ENCODE results near the gene CDH3.
A peak's percentile ranks its signal among the peaks of the same experiment; 100 is the strongest.

CDH3 gene

DNA sequence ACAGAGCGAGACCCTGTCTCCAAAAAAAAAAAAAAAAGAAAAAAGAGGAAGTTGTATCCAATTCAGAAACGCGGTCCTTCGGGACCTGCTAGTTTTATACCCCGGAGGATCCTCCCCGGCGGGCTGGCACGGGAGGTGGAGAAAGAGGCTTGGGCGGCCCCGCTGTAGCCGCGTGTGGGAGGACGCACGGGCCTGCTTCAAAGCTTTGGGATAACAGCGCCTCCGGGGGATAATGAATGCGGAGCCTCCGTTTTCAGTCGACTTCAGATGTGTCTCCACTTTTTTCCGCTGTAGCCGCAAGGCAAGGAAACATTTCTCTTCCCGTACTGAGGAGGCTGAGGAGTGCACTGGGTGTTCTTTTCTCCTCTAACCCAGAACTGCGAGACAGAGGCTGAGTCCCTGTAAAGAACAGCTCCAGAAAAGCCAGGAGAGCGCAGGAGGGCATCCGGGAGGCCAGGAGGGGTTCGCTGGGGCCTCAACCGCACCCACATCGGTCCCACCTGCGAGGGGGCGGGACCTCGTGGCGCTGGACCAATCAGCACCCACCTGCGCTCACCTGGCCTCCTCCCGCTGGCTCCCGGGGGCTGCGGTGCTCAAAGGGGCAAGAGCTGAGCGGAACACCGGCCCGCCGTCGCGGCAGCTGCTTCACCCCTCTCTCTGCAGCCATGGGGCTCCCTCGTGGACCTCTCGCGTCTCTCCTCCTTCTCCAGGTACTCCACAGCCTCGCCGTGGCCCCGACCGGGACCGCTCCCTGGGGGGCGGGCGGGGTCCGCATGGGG is at the start of gene CDH3:
Gene CDH3 (plus strand): TSS at position 596 of the 779 bp plus-strand sequence. CDS start 70 bp downstream, at position 666.
- ATAC-seq (ENCODE audit: low read depth) (peak; percentile 55), DNase-seq (ENCODE audit: low spot score in 2 of 2) (peak; percentile 17 to 25)
- Mint-ChIP-seq H3K27me3 (peaks cover 18% of the 10 kb centered on the region), H3K36me3 (peaks cover 1% of the 10 kb centered on the region), H3K27ac (no peak within 1 kb of the TSS), H3K9me3 (no peaks in the 10 kb centered on the region), H3K4me1 (peaks cover 2% of the 10 kb centered on the region), H3K4me3 (peak within 1 kb of the TSS; percentile 65)

DNA sequence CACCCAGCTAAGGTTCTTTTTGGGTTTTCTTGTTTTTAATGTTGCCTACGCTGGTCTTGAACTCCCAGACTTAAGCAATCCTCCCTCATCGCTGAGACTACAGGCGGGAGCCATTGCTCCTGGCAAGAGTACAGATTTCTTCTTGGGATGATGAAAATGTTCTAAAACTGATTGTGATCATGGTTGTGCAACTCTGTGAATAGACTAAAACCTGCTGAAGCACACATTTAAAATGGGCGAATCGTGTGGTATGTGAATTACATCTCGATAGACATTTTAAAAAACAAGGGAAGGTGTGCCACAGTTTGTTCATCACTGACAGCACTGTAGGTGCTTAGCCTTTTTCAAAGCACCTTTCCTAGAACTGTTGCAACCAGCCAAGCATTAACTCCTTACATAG is 48.8 kb upstream of the CDH3 start:
- no peak for DNase-seq (ENCODE audit: low spot score in 2 of 2)
- no peak overlapping the region for H3K4me3 Mint-ChIP-seq
- peaks cover 6% of the 10 kb centered on the region for H3K9me3 Mint-ChIP-seq
- peaks cover 2% of the 10 kb centered on the region for H3K4me1 Mint-ChIP-seq
- H3K27ac Mint-ChIP-seq, result no peak overlapping the region
- H3K27me3 Mint-ChIP-seq, result peaks cover 2% of the 10 kb centered on the region
- ATAC-seq (ENCODE audit: low read depth), result no peak
- H3K36me3 Mint-ChIP-seq, result peaks cover 12% of the 10 kb centered on the region

DNA sequence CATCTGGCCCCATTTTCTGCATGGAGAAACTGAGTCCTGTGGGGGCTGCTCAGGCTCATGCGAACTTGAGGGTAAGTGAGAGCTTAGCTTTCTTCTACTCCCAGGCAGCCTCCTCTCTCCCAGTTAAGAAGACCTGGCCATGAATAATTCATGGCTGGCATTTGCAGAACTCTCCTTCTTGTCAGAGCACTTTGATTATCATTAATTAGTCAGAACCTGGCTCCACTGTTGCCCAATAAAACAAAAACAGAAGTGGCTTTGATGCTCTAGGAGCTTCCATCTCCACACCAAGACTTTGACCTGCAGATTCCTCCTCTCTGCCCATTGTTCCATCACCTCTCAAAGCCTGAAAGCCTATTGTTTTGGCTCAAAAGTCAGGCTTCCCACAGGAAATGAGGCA is 45.5 kb upstream of the CDH3 start:
- no peak for DNase-seq (ENCODE audit: low spot score in 2 of 2)
- peaks cover 2% of the 10 kb centered on the region for H3K9me3 Mint-ChIP-seq

DNA sequence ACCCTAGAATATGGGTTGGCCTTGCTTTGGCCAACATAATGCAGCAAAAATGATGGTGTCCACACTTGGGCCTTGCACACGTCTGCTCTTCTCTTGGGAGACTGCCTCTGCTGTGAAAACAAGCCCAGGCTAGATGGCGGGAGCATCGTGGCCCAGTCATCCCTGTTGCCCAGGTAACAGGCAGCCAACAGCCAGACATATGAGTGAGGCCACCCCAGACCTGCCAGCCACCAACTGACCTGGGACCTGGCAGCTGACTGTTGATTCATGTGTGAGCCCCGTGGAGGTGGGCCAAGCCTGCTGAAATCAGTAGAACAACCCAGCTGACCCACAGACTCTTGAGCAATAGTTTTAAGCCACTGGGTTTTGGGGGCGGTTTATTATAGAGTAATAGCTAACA is 39.4 kb upstream of the CDH3 start:
- H3K9me3 Mint-ChIP-seq, result peaks cover 5% of the 10 kb centered on the region
- DNase-seq (ENCODE audit: low spot score in 2 of 2) (no peak), ATAC-seq (ENCODE audit: low read depth) (no peak)
- peaks cover 3% of the 10 kb centered on the region for H3K36me3 Mint-ChIP-seq
- no peaks in the 10 kb centered on the region for H3K4me1 Mint-ChIP-seq
- H3K27me3 Mint-ChIP-seq, result peaks cover 2% of the 10 kb centered on the region
- H3K27ac Mint-ChIP-seq, result no peak overlapping the region
- no peak overlapping the region for H3K4me3 Mint-ChIP-seq

More for the DNA sequence above, 45.5 kb upstream of the CDH3 start:
- Mint-ChIP-seq H3K27ac (no peak overlapping the region), H3K27me3 (no peaks in the 10 kb centered on the region), H3K4me1 (no peaks in the 10 kb centered on the region), H3K4me3 (no peak overlapping the region), H3K36me3 (no peaks in the 10 kb centered on the region)
- no peak for ATAC-seq (ENCODE audit: low read depth)

DNA sequence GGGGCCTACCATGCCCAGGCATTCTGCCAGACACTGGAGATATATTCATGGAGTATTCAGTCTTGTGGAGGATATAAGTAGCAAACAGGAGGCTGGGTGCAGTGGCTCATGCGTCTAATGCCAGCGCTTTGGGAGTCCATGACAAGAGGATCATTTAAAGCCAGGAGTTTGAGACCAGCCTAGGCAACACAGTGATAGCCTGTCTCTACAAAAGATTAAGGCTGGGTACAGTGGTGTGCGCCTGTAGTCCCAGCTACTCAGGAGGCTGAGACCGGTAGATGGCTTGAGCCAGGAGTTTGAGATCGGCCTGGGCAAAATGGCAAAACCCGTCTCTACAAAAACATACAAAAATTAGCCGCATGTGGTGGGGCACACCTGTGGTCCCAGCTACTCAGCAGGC is 37.7 kb upstream of the CDH3 start:
- no peak overlapping the region for H3K27ac Mint-ChIP-seq
- H3K36me3 Mint-ChIP-seq, result peaks cover 4% of the 10 kb centered on the region
- peaks cover 5% of the 10 kb centered on the region for H3K9me3 Mint-ChIP-seq
- H3K4me3 Mint-ChIP-seq, result no peak overlapping the region
- no peak for DNase-seq (ENCODE audit: low spot score in 2 of 2)
- ATAC-seq (ENCODE audit: low read depth), result no peak
- peaks cover 2% of the 10 kb centered on the region for H3K27me3 Mint-ChIP-seq
- H3K4me1 Mint-ChIP-seq, result no peaks in the 10 kb centered on the region

DNA sequence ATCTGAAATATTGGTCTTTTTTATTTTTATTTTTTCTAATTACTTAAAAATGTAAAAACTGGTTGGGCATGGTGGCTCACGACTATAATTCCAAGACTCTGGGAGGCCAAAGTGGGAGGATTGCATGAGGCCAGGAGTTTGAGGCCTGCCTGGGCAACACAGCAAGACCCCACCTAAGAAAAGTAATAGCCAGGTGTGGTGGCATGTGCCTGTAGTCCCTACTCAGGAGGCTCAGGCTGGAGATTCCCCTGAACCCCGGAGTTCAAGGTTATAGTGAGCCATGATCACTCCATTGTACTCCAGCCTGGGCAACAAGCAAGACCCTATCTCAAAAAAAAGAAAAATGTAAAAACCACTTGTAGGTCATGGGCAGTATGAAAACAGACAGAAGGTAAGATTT is 36.8 kb upstream of the CDH3 start:
- no peaks in the 10 kb centered on the region for H3K4me1 Mint-ChIP-seq
- H3K27ac Mint-ChIP-seq, result no peak overlapping the region
- no peak for ATAC-seq (ENCODE audit: low read depth)
- H3K9me3 Mint-ChIP-seq, result peaks cover 8% of the 10 kb centered on the region
- DNase-seq (ENCODE audit: low spot score in 2 of 2), result no peak
- H3K36me3 Mint-ChIP-seq, result peaks cover 6% of the 10 kb centered on the region
- no peak overlapping the region for H3K4me3 Mint-ChIP-seq
- H3K27me3 Mint-ChIP-seq, result peaks cover 2% of the 10 kb centered on the region

DNA sequence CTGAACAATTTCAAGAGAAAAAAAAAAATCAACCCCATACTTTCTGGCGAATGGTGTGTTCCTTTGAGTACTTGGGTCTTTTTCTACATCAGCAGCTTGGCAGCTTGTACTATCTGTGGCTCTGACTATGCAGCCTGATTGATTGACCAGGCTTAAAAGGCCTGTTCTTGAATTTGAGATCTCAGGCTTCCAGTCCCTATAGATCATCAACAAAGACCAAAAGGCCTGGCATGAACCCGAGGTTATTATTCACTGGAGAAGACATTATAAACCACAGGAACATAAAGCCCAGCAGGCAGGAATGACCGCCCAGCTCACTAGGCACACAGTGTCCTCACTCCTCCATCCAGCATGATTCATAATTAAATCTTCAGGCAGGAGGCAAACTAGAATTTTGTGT is 32.1 kb upstream of the CDH3 start:
- Mint-ChIP-seq H3K4me1 (no peaks in the 10 kb centered on the region), H3K4me3 (no peak overlapping the region), H3K27ac (no peak overlapping the region), H3K9me3 (peaks cover 10% of the 10 kb centered on the region), H3K36me3 (peaks cover 8% of the 10 kb centered on the region), H3K27me3 (peaks cover 9% of the 10 kb centered on the region)
- no peak for DNase-seq (ENCODE audit: low spot score in 2 of 2)
- ATAC-seq (ENCODE audit: low read depth), result no peak

DNA sequence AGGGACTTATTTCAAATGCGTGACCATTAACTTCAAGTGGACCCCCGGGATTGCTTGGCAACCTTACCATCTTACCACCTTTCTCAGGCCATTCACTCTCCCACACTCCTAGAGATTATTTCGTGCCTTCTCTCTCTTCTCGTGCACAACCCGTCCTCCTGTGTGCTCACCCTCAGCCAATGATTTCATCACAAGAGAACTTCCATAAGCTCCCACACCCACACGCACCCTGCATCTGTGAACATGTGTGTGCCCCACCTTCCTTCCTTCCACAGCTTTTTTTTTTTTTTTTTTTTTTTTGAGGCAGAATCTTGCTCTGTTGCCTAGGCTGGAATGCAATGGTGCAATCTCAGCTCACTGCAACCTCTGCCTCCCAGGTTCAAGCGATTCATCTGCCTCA is 27.4 kb upstream of the CDH3 start:
- peaks cover 2% of the 10 kb centered on the region for H3K36me3 Mint-ChIP-seq
- H3K4me1 Mint-ChIP-seq, result no peaks in the 10 kb centered on the region
- no peak overlapping the region for H3K27ac Mint-ChIP-seq
- H3K9me3 Mint-ChIP-seq, result peaks cover 5% of the 10 kb centered on the region
- no peak for ATAC-seq (ENCODE audit: low read depth)
- peaks cover 8% of the 10 kb centered on the region for H3K27me3 Mint-ChIP-seq
- no peak overlapping the region for H3K4me3 Mint-ChIP-seq
- no peak for DNase-seq (ENCODE audit: low spot score in 2 of 2)

DNA sequence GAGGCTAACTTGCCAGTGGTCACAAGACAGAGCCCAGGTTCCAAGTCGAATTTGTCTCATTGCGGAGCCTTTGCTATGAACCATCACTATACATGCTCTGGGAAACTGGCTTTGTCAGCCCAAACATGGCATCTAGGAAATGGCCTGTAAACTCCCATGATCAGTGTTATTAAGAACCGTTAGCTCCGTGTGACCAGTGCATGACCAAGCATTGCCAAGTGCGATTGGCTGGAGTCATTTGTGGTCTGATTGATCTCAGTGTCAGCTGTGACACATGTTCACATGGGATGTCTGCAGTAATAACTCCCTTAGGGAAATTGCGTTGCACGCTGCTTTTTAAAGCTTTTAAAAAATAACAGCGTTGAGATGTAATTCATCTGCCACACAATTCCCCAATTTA is 18.6 kb upstream of the CDH3 start:
- Mint-ChIP-seq H3K4me3 (no peak overlapping the region), H3K27ac (no peak overlapping the region), H3K27me3 (peaks cover under 1% of the 10 kb centered on the region), H3K4me1 (no peaks in the 10 kb centered on the region), H3K9me3 (no peaks in the 10 kb centered on the region), H3K36me3 (no peaks in the 10 kb centered on the region)
- no peak for ATAC-seq (ENCODE audit: low read depth)
- DNase-seq (ENCODE audit: low spot score in 2 of 2), result no peak

DNA sequence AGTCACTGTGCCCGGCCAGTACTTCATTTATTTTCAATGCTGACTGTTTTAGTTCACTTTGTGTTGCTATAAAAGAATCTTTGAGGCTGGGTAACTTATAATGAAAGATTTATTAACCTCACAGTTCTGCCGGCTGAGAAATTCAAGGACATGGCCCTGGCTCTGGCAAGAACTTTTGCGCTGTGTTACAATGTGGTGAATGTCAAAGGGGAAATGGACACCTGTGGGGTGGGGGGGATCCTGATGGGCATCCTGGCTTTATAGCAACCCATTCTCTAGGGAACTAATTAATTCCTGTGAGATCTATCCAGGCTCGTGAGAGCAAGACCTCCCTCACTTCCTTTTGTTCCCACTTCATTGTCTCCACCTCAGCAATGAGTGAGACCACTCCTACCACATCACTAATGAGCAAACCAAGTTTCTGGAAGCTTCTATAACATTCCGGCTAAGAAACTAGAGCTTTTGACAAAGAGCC is 17.1 kb upstream of the CDH3 start:
- ATAC-seq (ENCODE audit: low read depth) (no peak), DNase-seq (ENCODE audit: low spot score in 2 of 2) (no peak)
- peaks cover 2% of the 10 kb centered on the region for H3K27me3 Mint-ChIP-seq
- no peaks in the 10 kb centered on the region for H3K36me3 Mint-ChIP-seq
- H3K27ac Mint-ChIP-seq, result no peak overlapping the region
- H3K4me3 Mint-ChIP-seq, result no peak overlapping the region
- H3K4me1 Mint-ChIP-seq, result no peaks in the 10 kb centered on the region
- H3K9me3 Mint-ChIP-seq, result no peaks in the 10 kb centered on the region

DNA sequence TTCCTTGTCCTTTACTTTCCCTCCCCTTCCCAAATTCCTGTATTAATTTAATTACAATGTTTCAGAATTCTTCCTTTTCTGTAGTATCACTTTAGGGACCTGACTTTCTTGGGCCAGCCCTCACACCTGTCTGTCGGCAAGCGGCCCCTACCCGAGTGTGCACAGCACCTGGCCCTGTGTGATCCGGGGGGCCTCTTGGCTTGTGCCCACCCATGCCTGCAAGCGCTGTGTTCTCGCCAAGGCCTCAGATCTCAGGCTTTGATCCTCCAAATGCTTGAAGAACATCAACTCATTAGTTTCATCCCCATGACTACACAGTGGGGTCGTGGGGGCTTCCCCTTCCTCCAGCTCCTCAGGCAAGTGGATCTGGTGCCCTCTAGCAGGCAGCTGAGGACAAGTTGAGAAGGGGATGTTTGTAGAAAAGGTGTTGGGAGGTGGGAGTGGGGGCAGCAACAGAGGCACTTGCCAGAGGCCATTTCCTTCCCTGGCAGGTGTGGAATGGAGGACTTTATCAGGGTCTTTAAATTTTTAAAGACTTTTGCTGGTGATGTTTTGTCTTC is 15.7 kb upstream of the CDH3 start:
- Mint-ChIP-seq H3K4me1 (no peaks in the 10 kb centered on the region), H3K4me3 (no peak overlapping the region), H3K36me3 (no peaks in the 10 kb centered on the region), H3K27ac (no peak overlapping the region), H3K27me3 (peaks cover 2% of the 10 kb centered on the region), H3K9me3 (no peaks in the 10 kb centered on the region)
- ATAC-seq (ENCODE audit: low read depth) (no peak), DNase-seq (ENCODE audit: low spot score in 2 of 2) (no peak)

DNA sequence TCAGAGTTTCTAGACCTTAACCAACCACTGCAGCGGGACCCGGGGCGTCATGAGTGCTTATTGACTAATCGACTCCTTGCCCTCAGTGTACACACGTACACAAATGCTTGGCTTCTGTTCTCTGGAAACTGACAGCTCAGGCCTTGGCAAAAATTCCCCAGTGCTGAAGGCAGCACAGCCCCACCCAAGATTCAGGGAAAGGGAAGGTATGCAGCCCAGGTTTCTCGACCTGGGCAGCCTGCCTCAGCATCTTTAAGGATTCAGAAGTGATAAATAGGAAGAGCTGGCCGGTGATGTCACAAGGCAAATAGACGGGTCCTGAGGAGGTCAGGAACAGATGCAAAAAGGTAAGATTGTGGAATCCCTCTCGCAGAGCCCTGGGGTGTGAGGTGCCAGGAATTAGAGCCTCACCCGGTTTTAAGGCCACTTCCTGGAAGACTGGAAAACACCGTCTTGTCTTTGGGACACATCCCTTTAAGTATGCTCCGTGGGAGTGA is 9.0 kb upstream of the CDH3 start:
- peaks cover 2% of the 10 kb centered on the region for H3K9me3 Mint-ChIP-seq
- no peak overlapping the region for H3K27ac Mint-ChIP-seq
- DNase-seq (ENCODE audit: low spot score in 2 of 2) (no peak), ATAC-seq (ENCODE audit: low read depth) (no peak)
- no peaks in the 10 kb centered on the region for H3K36me3 Mint-ChIP-seq
- H3K4me1 Mint-ChIP-seq, result no peaks in the 10 kb centered on the region
- no peak overlapping the region for H3K4me3 Mint-ChIP-seq
- peaks cover 9% of the 10 kb centered on the region for H3K27me3 Mint-ChIP-seq

DNA sequence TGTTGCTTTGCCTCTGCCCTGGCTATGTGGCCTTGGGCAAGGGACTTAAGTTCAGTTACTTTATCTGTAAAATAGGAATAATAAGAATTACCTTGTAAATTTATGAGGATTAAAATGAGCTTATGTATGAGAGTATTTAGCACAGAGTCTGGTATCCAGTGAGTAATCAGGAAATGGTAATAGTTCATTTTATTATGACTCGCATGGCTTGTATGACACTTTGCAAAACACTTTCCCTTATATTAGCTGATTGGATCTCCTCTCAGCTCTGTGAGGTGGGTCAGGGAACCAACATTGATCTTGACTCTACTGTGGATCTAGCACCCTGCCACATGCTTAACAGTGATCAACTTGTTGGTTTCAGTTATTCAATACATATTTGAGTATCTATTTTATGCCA is 8.3 kb upstream of the CDH3 start:
- no peaks in the 10 kb centered on the region for H3K4me1 Mint-ChIP-seq
- peaks cover 2% of the 10 kb centered on the region for H3K9me3 Mint-ChIP-seq
- no peaks in the 10 kb centered on the region for H3K36me3 Mint-ChIP-seq
- DNase-seq (ENCODE audit: low spot score in 2 of 2) (no peak), ATAC-seq (ENCODE audit: low read depth) (no peak)
- H3K27ac Mint-ChIP-seq, result no peak overlapping the region
- H3K27me3 Mint-ChIP-seq, result peaks cover 7% of the 10 kb centered on the region
- H3K4me3 Mint-ChIP-seq, result no peak overlapping the region

DNA sequence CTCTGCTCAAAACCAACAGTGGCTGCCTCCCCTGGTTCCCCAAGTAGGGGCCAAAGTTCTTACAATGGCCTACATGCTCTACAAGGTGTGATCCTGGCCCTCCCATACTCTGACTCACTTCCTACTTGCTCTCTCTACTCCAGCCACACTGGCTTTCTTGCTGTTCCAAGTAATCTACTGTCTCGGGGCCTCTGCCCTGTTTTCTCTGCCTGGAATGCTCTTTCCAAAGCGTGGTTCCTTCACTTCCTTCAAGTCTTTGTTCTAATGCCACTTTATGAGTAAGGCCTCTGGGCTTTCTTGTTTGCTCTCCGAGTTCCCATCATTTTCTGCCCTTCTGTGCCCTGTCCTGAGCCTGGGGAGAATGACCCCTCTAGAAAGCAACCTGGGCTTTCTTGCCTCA is 4.1 kb upstream of the CDH3 start:
- peaks cover 11% of the 10 kb centered on the region for H3K27me3 Mint-ChIP-seq
- H3K36me3 Mint-ChIP-seq, result no peaks in the 10 kb centered on the region
- peaks cover 2% of the 10 kb centered on the region for H3K9me3 Mint-ChIP-seq
- H3K4me1 Mint-ChIP-seq, result peaks cover 2% of the 10 kb centered on the region
- DNase-seq (ENCODE audit: low spot score in 2 of 2) (no peak), ATAC-seq (ENCODE audit: low read depth) (no peak)
- H3K27ac Mint-ChIP-seq, result no peak overlapping the region
- H3K4me3 Mint-ChIP-seq, result no peak overlapping the region

DNA sequence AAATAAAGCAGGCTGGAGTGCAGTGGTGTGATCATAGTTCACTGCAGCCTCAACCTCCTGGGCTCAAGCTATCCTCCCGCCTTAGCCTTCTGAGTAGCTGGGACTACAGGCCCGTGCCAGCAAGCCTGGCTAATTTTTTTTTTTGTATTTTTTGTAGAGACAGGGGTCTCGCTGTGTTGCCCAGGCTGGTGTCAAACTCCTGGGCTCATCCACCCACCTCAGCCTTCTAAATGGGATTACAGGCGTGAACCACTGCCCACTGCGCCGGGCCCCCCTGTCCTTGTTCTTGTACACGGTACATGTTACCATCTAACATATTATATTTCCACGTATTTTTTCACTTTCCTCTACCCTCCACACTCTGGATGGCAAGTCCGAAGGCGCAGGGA is 3.1 kb upstream of the CDH3 start:
- Mint-ChIP-seq H3K4me1 (peaks cover 2% of the 10 kb centered on the region), H3K9me3 (peaks cover 2% of the 10 kb centered on the region), H3K27ac (no peak overlapping the region), H3K27me3 (peaks cover 14% of the 10 kb centered on the region), H3K36me3 (no peaks in the 10 kb centered on the region), H3K4me3 (no peak overlapping the region)
- ATAC-seq (ENCODE audit: low read depth) (no peak), DNase-seq (ENCODE audit: low spot score in 2 of 2) (no peak)
